Measurements from ENCODE around the gene ACTG1. TPM values are rescaled to one million over a fixed set of nuclear protein-coding genes. Genes with fewer than 3 reads are reported as not detected.
A peak's percentile ranks its signal among the peaks of the same experiment; 100 is the strongest.

The ACTG1 gene
- total RNA-seq (2021) (2,855 and 3,247 TPM in 2 replicates), Bru-seq, nascent RNA (percentile 99 among the genes with signal in this experiment), BruChase-seq, experiment 1, labeled RNA remaining after a 2-hour chase (percentile 100 among the genes with signal in this experiment), BruChase-seq, experiment 2, labeled RNA remaining after a 6-hour chase (percentile 100 among the genes with signal in this experiment)
- long read RNA-seq, transcript ACTG1-212 (4 exons, 1,698 nt), result minor isoform, 167 of 2,427 reads
- long read RNA-seq, transcript ACTG1-210 (5 exons, 2,256 nt), result minor isoform, 52 of 2,427 reads
- long read RNA-seq, transcript ACTG1-207 (3 exons, 1,678 nt), result minor isoform, 74 of 2,427 reads
- long read RNA-seq, transcript ACTG1-206 (6 exons, 1,919 nt), result major isoform, 1,928 of 2,427 reads
- long read RNA-seq, partial matches to known transcripts, result 60 of 2,427 reads
- long read RNA-seq, other reads (novel, unspliced or antisense), result 81 of 2,427 reads

GRCh38 chr17:81512562-81513371 is at the start of gene ACTG1:
TSS of gene ACTG1 (minus strand) at chr17:81512799. CDS start at chr17:81512354, 445 bp downstream.
- peak; percentile 95 for DNase-seq (ENCODE audit: low spot score)
- BruUV-seq (replicated peaks), result no TSS peak
- ChIA-PET CTCF (interaction anchor here (0.6 kb wide), 1 partner anchor 236 kb away, joined by 4 read pairs; no protein-coding TSS in a partner anchor), POLR2A (ENCODE audit: low non-redundant PET) (interaction anchor here (0.8 kb wide), 1 partner anchor 123 kb away, joined by 3 read pairs; no protein-coding TSS in a partner anchor)
- TF ChIP-seq, protein P1, sequence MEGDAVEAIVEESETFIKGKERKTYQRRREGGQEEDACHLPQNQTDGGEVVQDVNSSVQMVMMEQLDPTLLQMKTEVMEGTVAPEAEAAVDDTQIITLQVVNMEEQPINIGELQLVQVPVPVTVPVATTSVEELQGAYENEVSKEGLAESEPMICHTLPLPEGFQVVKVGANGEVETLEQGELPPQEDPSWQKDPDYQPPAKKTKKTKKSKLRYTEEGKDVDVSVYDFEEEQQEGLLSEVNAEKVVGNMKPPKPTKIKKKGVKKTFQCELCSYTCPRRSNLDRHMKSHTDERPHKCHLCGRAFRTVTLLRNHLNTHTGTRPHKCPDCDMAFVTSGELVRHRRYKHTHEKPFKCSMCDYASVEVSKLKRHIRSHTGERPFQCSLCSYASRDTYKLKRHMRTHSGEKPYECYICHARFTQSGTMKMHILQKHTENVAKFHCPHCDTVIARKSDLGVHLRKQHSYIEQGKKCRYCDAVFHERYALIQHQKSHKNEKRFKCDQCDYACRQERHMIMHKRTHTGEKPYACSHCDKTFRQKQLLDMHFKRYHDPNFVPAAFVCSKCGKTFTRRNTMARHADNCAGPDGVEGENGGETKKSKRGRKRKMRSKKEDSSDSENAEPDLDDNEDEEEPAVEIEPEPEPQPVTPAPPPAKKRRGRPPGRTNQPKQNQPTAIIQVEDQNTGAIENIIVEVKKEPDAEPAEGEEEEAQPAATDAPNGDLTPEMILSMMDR (conservative IDR thresholded peaks at IDR 0.05; ENCODE audit: low read depth, low read length), result no peak
- H3K36me3 ChIP-seq (ENCODE audit: insufficient read depth, low read length, poor library complexity, severe bottlenecking), result peaks cover 32% of the 10 kb centered on the region
- intact Hi-C loops (cut with micrococcal nuclease; ENCODE audit: unreplicated experiment), result loop anchor here (10.0 kb wide), 1 partner anchor 92 kb away; no protein-coding TSS in a partner anchor
- no peaks in the 10 kb centered on the region for H3K9me3 ChIP-seq (ENCODE audit: low read depth, low read length, poor library complexity, severe bottlenecking)
- H3K27me3 ChIP-seq (replicated peaks; ENCODE audit: insufficient read depth, low read depth, low read length, poor library complexity), result no peaks in the 10 kb centered on the region
- peak within 1 kb of the TSS; percentile 99 for H3K27ac ChIP-seq (ENCODE audit: low read depth, low read length, poor library complexity, severe bottlenecking)
- peak within 1 kb of the TSS; percentile 79 for H3K4me3 ChIP-seq (ENCODE audit: low read depth, low read length, poor library complexity, severe bottlenecking)
- H3K4me1 ChIP-seq (ENCODE audit: insufficient read depth, low read length, poor library complexity, severe bottlenecking), result peaks cover 26% of the 10 kb centered on the region

DNA sequence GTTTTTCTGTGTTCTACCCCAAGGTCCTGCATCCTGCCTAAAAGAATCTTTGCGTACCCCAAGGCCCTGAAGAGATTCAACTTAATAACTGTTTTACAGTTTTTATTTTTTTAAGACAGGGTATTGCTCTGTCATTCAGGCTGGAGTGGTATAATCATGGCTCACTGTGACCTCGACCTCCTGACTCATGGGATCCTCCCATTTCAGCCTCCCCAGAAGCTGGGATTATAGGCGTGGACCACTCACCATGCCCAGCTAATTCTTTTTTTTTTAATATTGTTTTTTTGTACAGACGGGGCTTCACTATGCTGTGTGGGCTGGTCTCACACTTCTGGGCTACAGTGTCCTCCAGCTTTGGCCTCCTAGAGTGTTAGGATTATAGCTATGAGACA is 48.9 kb upstream of the ACTG1 start:
- peaks cover 85% of the 10 kb centered on the region for H3K36me3 ChIP-seq (ENCODE audit: insufficient read depth, low read length, poor library complexity, severe bottlenecking)
- H3K4me1 ChIP-seq (ENCODE audit: insufficient read depth, low read length, poor library complexity, severe bottlenecking), result peaks cover 41% of the 10 kb centered on the region
- peak overlapping the region; percentile 22 for H3K27ac ChIP-seq (ENCODE audit: low read depth, low read length, poor library complexity, severe bottlenecking)
- no TSS peak for BruUV-seq (replicated peaks)
- intact Hi-C loops (cut with micrococcal nuclease; ENCODE audit: unreplicated experiment), result no loop called here
- POLR2A ChIA-PET (ENCODE audit: low non-redundant PET), result interaction anchor here (0.6 kb wide), 1 partner anchor 1434 kb away, joined by 3 read pairs; no protein-coding TSS in a partner anchor
- no peak overlapping the region for H3K4me3 ChIP-seq (ENCODE audit: low read depth, low read length, poor library complexity, severe bottlenecking)
- DNase-seq (ENCODE audit: low spot score), result no peak
- TF ChIP-seq EZH2 (IDR thresholded peaks at IDR 0.05; ENCODE audit: borderline replicate concordance, low read depth, low read length, poor library complexity, severe bottlenecking), result no peak
- TF ChIP-seq, protein P1 (conservative IDR thresholded peaks at IDR 0.05; ENCODE audit: low read depth, low read length), result no peak
- CTCF ChIA-PET, result no interaction called here
- H3K9me3 ChIP-seq (ENCODE audit: low read depth, low read length, poor library complexity, severe bottlenecking), result no peaks in the 10 kb centered on the region
- H3K27me3 ChIP-seq (replicated peaks; ENCODE audit: insufficient read depth, low read depth, low read length, poor library complexity), result no peaks in the 10 kb centered on the region

DNA sequence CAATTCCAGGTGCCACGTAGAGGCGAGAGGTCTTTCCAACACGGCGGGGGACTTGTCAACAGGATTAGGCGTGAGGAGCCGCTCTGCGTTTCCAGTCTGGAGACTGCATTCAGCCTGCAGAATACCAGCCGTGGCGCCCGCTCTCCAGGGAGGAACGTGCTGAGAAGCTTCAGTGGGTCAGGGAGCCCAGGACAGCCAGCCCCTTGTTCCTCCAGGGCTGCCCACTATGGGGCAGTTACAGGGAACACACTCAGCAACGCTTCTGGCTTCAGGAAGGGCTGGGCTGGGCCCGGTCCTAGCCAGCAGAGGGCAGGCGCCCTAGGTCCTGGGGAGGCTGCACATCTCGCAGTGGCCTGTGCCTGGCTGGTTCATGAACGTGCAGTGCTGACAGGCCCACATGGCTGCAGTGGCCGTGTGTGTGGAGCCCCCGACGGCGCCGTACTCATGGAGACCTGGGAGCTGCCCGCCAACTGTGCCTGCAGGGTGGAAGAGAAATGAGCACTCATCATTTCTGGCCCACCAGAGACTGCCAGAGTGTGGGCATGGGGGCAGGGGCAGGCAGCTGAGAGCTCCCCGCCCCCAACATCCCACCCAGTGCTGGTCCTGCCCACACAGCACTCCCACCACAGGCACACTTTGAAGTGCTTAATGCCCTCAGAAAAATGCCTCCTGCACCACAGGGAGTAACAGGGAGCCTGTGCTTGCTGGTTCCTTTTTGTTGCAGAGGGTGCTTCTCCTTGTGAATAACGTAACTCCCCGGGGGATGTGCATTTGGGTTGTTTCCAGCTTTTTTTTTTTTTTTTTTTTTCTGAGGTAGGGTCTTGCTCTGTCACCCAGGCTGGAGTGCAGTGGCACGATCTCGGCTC is 46.6 kb upstream of the ACTG1 start:
- intact Hi-C loops (cut with micrococcal nuclease; ENCODE audit: unreplicated experiment), result no loop called here
- H3K4me3 ChIP-seq (ENCODE audit: low read depth, low read length, poor library complexity, severe bottlenecking), result no peak overlapping the region
- peak; percentile 83 for DNase-seq (ENCODE audit: low spot score)
- H3K9me3 ChIP-seq (ENCODE audit: low read depth, low read length, poor library complexity, severe bottlenecking), result no peaks in the 10 kb centered on the region
- CTCF ChIA-PET, result no interaction called here
- BruUV-seq (replicated peaks), result no TSS peak
- peak overlapping the region; percentile 71 for H3K27ac ChIP-seq (ENCODE audit: low read depth, low read length, poor library complexity, severe bottlenecking)
- H3K27me3 ChIP-seq (replicated peaks; ENCODE audit: insufficient read depth, low read depth, low read length, poor library complexity), result no peaks in the 10 kb centered on the region
- H3K4me1 ChIP-seq (ENCODE audit: insufficient read depth, low read length, poor library complexity, severe bottlenecking), result peaks cover 32% of the 10 kb centered on the region
- H3K36me3 ChIP-seq (ENCODE audit: insufficient read depth, low read length, poor library complexity, severe bottlenecking), result peaks cover 73% of the 10 kb centered on the region
- POLR2A ChIA-PET (ENCODE audit: low non-redundant PET), result no interaction called here
- TF ChIP-seq, protein P1 (conservative IDR thresholded peaks at IDR 0.05; ENCODE audit: low read depth, low read length), result peak; percentile 38; the same call in 1 of the 2 replicates
- no peak for TF ChIP-seq EZH2 (IDR thresholded peaks at IDR 0.05; ENCODE audit: borderline replicate concordance, low read depth, low read length, poor library complexity, severe bottlenecking)
